ENCODE data around the gene PGM2L1. TPM values are rescaled to one million over a fixed set of nuclear protein-coding genes. Genes with fewer than 3 reads are reported as not detected.

The PGM2L1 gene
- total and polyA plus RNA-seq, 2 experiments from 2014 or later, result 32.6 to 44.4 TPM

DNA sequence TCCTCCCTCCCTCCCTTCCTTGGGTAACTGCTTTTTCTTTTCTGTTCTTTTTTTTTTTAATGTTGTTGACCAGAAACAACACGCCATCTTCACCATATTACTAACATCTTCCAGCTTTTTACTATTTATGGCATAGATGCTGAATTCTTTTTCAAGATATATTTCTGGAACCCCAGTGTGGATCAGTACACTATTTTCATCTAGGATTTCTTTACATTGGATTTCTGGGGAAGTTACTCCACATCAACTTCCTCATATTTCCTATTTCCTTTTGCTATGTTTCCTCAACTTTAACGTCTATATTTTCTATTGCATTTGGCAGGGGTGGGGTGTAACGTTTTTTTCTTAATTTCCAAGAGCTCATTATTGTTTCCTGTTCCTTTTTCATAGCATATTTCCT lies 7.0 kb downstream of the PGM2L1 start:
- H2AFZ ChIP-seq, result no peak overlapping the region
- H3K9me2 ChIP-seq (ENCODE audit: insufficient read depth), result no peaks in the 10 kb centered on the region
- Mint-ChIP-seq H3K36me3 (ENCODE audit: low read depth) (no peaks in the 10 kb centered on the region), H3K9me3 (no peaks in the 10 kb centered on the region), H3K4me1 (peaks cover 25% of the 10 kb centered on the region), H3K27me3 (ENCODE audit: insufficient read depth, low read depth, poor library complexity) (peaks cover 4% of the 10 kb centered on the region), H3K4me3 (no peak overlapping the region), H3K27ac (no peak overlapping the region)
- 0 out of 2 replicates have a peak, but pooled peaks cover 4% of the 10 kb centered on the region for H3K36me3 ChIP-seq (ENCODE audit: insufficient read depth)
- peaks cover 72% of the 10 kb centered on the region for H3K79me2 ChIP-seq (replicated peaks; ENCODE audit: insufficient read depth)
- H3F3A ChIP-seq (replicated peaks; ENCODE audit: low read depth), result no peaks in the 10 kb centered on the region
- no peak overlapping the region for H3K4me3 ChIP-seq
- H3K4me1 ChIP-seq (ENCODE audit: insufficient read depth), result peaks cover 26% of the 10 kb centered on the region
- no peak for ATAC-seq
- no peak overlapping the region for H3K27ac ChIP-seq (ENCODE audit: low read depth)
- H3K27me3 ChIP-seq (ENCODE audit: insufficient read depth), result no peaks in the 10 kb centered on the region
- DNase-seq (ENCODE audit: low spot score), result no peak
- no peaks in the 10 kb centered on the region for H4K20me1 ChIP-seq (replicated peaks; ENCODE audit: insufficient read depth)
- H3K4me2 ChIP-seq, result no peak overlapping the region
- no peak for TF ChIP-seq NANOG (IDR thresholded peaks at IDR 0.05; ENCODE audit: borderline replicate concordance)
- TF ChIP-seq EZH2 (IDR thresholded peaks at IDR 0.05; ENCODE audit: low read depth, unreplicated experiment), result no peak
- no peak for TF ChIP-seq POLR2AphosphoS5 (IDR thresholded peaks at IDR 0.05; ENCODE audit: low read depth)
- TF ChIP-seq EZH2phosphoT487 (IDR thresholded peaks at IDR 0.05; ENCODE audit: unreplicated experiment), result no peak
- TF ChIP-seq CREB1 (CRISPR knock-in tag; IDR thresholded peaks at IDR 0.05; ENCODE audit: low read depth), result no peak
- no peak for TF ChIP-seq STAT1 (IDR thresholded peaks at IDR 0.05; ENCODE audit: unreplicated experiment)
- no peak for TF ChIP-seq ETS1 (IDR thresholded peaks at IDR 0.05)
- TF ChIP-seq, protein P1, sequence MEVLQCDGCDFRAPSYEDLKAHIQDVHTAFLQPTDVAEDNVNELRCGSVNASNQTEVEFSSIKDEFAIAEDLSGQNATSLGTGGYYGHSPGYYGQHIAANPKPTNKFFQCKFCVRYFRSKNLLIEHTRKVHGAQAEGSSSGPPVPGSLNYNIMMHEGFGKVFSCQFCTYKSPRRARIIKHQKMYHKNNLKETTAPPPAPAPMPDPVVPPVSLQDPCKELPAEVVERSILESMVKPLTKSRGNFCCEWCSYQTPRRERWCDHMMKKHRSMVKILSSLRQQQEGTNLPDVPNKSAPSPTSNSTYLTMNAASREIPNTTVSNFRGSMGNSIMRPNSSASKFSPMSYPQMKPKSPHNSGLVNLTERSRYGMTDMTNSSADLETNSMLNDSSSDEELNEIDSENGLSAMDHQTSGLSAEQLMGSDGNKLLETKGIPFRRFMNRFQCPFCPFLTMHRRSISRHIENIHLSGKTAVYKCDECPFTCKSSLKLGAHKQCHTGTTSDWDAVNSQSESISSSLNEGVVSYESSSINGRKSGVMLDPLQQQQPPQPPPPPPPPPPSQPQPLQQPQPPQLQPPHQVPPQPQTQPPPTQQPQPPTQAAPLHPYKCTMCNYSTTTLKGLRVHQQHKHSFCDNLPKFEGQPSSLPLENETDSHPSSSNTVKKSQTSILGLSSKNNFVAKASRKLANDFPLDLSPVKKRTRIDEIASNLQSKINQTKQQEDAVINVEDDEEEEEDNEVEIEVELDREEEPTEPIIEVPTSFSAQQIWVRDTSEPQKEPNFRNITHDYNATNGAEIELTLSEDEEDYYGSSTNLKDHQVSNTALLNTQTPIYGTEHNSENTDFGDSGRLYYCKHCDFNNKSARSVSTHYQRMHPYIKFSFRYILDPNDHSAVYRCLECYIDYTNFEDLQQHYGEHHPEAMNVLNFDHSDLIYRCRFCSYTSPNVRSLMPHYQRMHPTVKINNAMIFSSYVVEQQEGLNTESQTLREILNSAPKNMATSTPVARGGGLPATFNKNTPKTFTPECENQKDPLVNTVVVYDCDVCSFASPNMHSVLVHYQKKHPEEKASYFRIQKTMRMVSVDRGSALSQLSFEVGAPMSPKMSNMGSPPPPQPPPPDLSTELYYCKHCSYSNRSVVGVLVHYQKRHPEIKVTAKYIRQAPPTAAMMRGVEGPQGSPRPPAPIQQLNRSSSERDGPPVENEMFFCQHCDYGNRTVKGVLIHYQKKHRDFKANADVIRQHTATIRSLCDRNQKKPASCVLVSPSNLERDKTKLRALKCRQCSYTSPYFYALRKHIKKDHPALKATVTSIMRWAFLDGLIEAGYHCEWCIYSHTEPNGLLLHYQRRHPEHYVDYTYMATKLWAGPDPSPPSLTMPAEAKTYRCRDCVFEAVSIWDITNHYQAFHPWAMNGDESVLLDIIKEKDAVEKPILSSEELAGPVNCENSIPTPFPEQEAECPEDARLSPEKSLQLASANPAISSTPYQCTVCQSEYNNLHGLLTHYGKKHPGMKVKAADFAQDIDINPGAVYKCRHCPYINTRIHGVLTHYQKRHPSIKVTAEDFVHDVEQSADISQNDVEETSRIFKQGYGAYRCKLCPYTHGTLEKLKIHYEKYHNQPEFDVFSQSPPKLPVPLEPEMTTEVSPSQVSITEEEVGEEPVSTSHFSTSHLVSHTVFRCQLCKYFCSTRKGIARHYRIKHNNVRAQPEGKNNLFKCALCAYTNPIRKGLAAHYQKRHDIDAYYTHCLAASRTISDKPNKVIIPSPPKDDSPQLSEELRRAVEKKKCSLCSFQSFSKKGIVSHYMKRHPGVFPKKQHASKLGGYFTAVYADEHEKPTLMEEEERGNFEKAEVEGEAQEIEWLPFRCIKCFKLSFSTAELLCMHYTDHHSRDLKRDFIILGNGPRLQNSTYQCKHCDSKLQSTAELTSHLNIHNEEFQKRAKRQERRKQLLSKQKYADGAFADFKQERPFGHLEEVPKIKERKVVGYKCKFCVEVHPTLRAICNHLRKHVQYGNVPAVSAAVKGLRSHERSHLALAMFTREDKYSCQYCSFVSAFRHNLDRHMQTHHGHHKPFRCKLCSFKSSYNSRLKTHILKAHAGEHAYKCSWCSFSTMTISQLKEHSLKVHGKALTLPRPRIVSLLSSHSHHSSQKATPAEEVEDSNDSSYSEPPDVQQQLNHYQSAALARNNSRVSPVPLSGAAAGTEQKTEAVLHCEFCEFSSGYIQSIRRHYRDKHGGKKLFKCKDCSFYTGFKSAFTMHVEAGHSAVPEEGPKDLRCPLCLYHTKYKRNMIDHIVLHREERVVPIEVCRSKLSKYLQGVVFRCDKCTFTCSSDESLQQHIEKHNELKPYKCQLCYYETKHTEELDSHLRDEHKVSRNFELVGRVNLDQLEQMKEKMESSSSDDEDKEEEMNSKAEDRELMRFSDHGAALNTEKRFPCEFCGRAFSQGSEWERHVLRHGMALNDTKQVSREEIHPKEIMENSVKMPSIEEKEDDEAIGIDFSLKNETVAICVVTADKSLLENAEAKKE (CRISPR knock-in tag; IDR thresholded peaks at IDR 0.05), result no peak
- TF ChIP-seq, protein P2, sequence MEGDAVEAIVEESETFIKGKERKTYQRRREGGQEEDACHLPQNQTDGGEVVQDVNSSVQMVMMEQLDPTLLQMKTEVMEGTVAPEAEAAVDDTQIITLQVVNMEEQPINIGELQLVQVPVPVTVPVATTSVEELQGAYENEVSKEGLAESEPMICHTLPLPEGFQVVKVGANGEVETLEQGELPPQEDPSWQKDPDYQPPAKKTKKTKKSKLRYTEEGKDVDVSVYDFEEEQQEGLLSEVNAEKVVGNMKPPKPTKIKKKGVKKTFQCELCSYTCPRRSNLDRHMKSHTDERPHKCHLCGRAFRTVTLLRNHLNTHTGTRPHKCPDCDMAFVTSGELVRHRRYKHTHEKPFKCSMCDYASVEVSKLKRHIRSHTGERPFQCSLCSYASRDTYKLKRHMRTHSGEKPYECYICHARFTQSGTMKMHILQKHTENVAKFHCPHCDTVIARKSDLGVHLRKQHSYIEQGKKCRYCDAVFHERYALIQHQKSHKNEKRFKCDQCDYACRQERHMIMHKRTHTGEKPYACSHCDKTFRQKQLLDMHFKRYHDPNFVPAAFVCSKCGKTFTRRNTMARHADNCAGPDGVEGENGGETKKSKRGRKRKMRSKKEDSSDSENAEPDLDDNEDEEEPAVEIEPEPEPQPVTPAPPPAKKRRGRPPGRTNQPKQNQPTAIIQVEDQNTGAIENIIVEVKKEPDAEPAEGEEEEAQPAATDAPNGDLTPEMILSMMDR (conservative IDR thresholded peaks at IDR 0.05; ENCODE audit: low read depth in 2 of 2), result no peak
- no peak for TF ChIP-seq ZNF331 (CRISPR knock-in tag; IDR thresholded peaks at IDR 0.05; ENCODE audit: low read depth)
- no peak for TF ChIP-seq REST (IDR thresholded peaks at IDR 0.05; ENCODE audit: unreplicated experiment)
- TF ChIP-seq ZNF114 (CRISPR knock-in tag; IDR thresholded peaks at IDR 0.05), result no peak
- no peak for TF ChIP-seq JUNB (IDR thresholded peaks at IDR 0.05; ENCODE audit: unreplicated experiment)
